ENCODE measurements around the gene CENPP.
A peak's percentile ranks its signal among the peaks of the same experiment; 100 is the strongest.

The CENPP gene

GRCh38 chr9:92332577-92333281 lies 7.0 kb downstream of the CENPP start:
- Mint-ChIP-seq H3K27ac (no peak overlapping the region), H3K36me3 (peaks cover 0 to 23% of the 10 kb centered on the region in 2 donors), H3K9me3 (no peaks in the 10 kb centered on the region), H3K4me3 (no peak overlapping the region), H3K4me1 (peaks cover 5 to 21% of the 10 kb centered on the region in 2 donors), H3K27me3 (no peaks in the 10 kb centered on the region)
- ATAC-seq (replicated peaks) = no peak
- DNase-seq = no peak

GRCh38 chr9:92333282-92333634 lies 7.5 kb downstream of the CENPP start:
- ATAC-seq (replicated peaks) = no peak
- H3K4me3 Mint-ChIP-seq = no peak overlapping the region
- no peaks in the 10 kb centered on the region for H3K9me3 Mint-ChIP-seq
- no peak overlapping the region for H3K27ac Mint-ChIP-seq
- H3K36me3 Mint-ChIP-seq = peaks cover 0 to 26% of the 10 kb centered on the region in 2 donors
- DNase-seq = no peak
- H3K4me1 Mint-ChIP-seq = peaks cover 4 to 16% of the 10 kb centered on the region in 2 donors
- no peaks in the 10 kb centered on the region for H3K27me3 Mint-ChIP-seq

- Mint-ChIP-seq H3K4me3 (no peak overlapping the region), H3K4me1 (no peaks in the 10 kb centered on the region), H3K27ac (no peak overlapping the region), H3K9me3 (peaks cover 3 to 6% of the 10 kb centered on the region in 2 donors), H3K36me3 (peaks cover 36 to 45% of the 10 kb centered on the region in 2 donors), H3K27me3 (no peaks in the 10 kb centered on the region)
- ATAC-seq (replicated peaks) (no peak), DNase-seq (no peak)
Measured at GRCh38 chr9:92341578-92341977, 15.8 kb downstream of the CENPP start.

- Mint-ChIP-seq H3K4me3 (no peak overlapping the region), H3K4me1 (no peaks in the 10 kb centered on the region)
Measured at GRCh38 chr9:92342825-92343488, 17.2 kb downstream of the CENPP start.

GRCh38 chr9:92345582-92345981 lies 19.8 kb downstream of the CENPP start:
- Mint-ChIP-seq H3K4me1 (no peaks in the 10 kb centered on the region), H3K27me3 (no peaks in the 10 kb centered on the region), H3K9me3 (peaks cover 3 to 6% of the 10 kb centered on the region in 2 donors), H3K36me3 (peaks cover 30 to 34% of the 10 kb centered on the region in 2 donors), H3K4me3 (no peak overlapping the region), H3K27ac (no peak overlapping the region)
- DNase-seq = no peak
- ATAC-seq (replicated peaks) = no peak

More at GRCh38 chr9:92342825-92343488, 17.2 kb downstream of the CENPP start:
- Mint-ChIP-seq H3K9me3 (peaks cover 3 to 6% of the 10 kb centered on the region in 2 donors), H3K27ac (no peak overlapping the region), H3K36me3 (peaks cover 38 to 48% of the 10 kb centered on the region in 2 donors), H3K27me3 (no peaks in the 10 kb centered on the region)
- DNase-seq = no peak
- no peak for ATAC-seq (replicated peaks)

GRCh38 chr9:92349771-92350739 lies 24.3 kb downstream of the CENPP start:
- Mint-ChIP-seq H3K27ac (no peak overlapping the region), H3K9me3 (peaks cover 4% of the 10 kb centered on the region in 2 donors), H3K36me3 (peaks cover 20 to 39% of the 10 kb centered on the region in 2 donors), H3K4me3 (no peak overlapping the region), H3K27me3 (no peaks in the 10 kb centered on the region), H3K4me1 (peaks cover 8 to 10% of the 10 kb centered on the region in 2 donors)
- ATAC-seq (replicated peaks) (no peak), DNase-seq (no peak)

- ATAC-seq (replicated peaks) (no peak), DNase-seq (no peak)
- peaks cover 4 to 5% of the 10 kb centered on the region in 2 donors for H3K9me3 Mint-ChIP-seq
- no peaks in the 10 kb centered on the region for H3K27me3 Mint-ChIP-seq
- no peak overlapping the region for H3K27ac Mint-ChIP-seq
- peaks cover 24 to 39% of the 10 kb centered on the region in 2 donors for H3K36me3 Mint-ChIP-seq
- H3K4me1 Mint-ChIP-seq = peaks cover 8 to 10% of the 10 kb centered on the region in 2 donors
- no peak overlapping the region for H3K4me3 Mint-ChIP-seq
Measured at GRCh38 chr9:92350740-92351133, 25.0 kb downstream of the CENPP start.

- H3K27ac Mint-ChIP-seq = no peak overlapping the region
- DNase-seq (no peak), ATAC-seq (replicated peaks) (no peak)
- peaks cover 8 to 10% of the 10 kb centered on the region in 2 donors for H3K4me1 Mint-ChIP-seq
- peaks cover 10% of the 10 kb centered on the region in 2 donors for H3K9me3 Mint-ChIP-seq
- no peak overlapping the region for H3K4me3 Mint-ChIP-seq
- no peaks in the 10 kb centered on the region for H3K27me3 Mint-ChIP-seq
- H3K36me3 Mint-ChIP-seq = peaks cover 28 to 47% of the 10 kb centered on the region in 2 donors
Measured at GRCh38 chr9:92353051-92353450, 27.3 kb downstream of the CENPP start.

- Mint-ChIP-seq H3K36me3 (peaks cover 28 to 35% of the 10 kb centered on the region in 2 donors), H3K27me3 (no peaks in the 10 kb centered on the region), H3K27ac (no peak overlapping the region), H3K9me3 (peaks cover 13 to 14% of the 10 kb centered on the region in 2 donors), H3K4me1 (peaks cover 2 to 10% of the 10 kb centered on the region in 2 donors), H3K4me3 (no peak overlapping the region)
- ATAC-seq (replicated peaks) (no peak), DNase-seq (no peak)
Measured at GRCh38 chr9:92359394-92359995, 33.7 kb downstream of the CENPP start.

- Mint-ChIP-seq H3K27ac (no peak overlapping the region), H3K4me1 (peaks cover 2 to 10% of the 10 kb centered on the region in 2 donors), H3K27me3 (no peaks in the 10 kb centered on the region), H3K36me3 (peaks cover 24 to 35% of the 10 kb centered on the region in 2 donors), H3K9me3 (peaks cover 10% of the 10 kb centered on the region in 2 donors), H3K4me3 (no peak overlapping the region)
- ATAC-seq (replicated peaks) = peak; percentile 60 to 71
- DNase-seq = no peak
Measured at GRCh38 chr9:92360083-92360482, 34.3 kb downstream of the CENPP start.

- Mint-ChIP-seq H3K36me3 (peaks cover 10 to 41% of the 10 kb centered on the region in 2 donors), H3K4me1 (no peaks in the 10 kb centered on the region), H3K9me3 (peaks cover 8% of the 10 kb centered on the region in 2 donors), H3K27me3 (no peaks in the 10 kb centered on the region), H3K4me3 (no peak overlapping the region), H3K27ac (no peak overlapping the region)
- ATAC-seq (replicated peaks) (no peak), DNase-seq (no peak)
Measured at GRCh38 chr9:92369075-92369474, 43.3 kb downstream of the CENPP start.

GRCh38 chr9:92373167-92373566 lies 47.4 kb downstream of the CENPP start:
- H3K27ac Mint-ChIP-seq = no peak overlapping the region
- ATAC-seq (replicated peaks) = no peak
- no peak for DNase-seq
- no peaks in the 10 kb centered on the region for H3K27me3 Mint-ChIP-seq
- peaks cover 12 to 14% of the 10 kb centered on the region in 2 donors for H3K9me3 Mint-ChIP-seq
- H3K36me3 Mint-ChIP-seq = peaks cover 24 to 59% of the 10 kb centered on the region in 2 donors
- H3K4me1 Mint-ChIP-seq = no peaks in the 10 kb centered on the region
- no peak overlapping the region for H3K4me3 Mint-ChIP-seq

- Mint-ChIP-seq H3K27me3 (no peaks in the 10 kb centered on the region), H3K4me3 (no peak overlapping the region), H3K9me3 (peaks cover 4 to 9% of the 10 kb centered on the region in 2 donors), H3K4me1 (peaks cover 0 to 2% of the 10 kb centered on the region in 2 donors), H3K27ac (no peak overlapping the region), H3K36me3 (peaks cover 25 to 51% of the 10 kb centered on the region in 2 donors)
- ATAC-seq (replicated peaks) (no peak), DNase-seq (no peak)
Measured at GRCh38 chr9:92377876-92378275, 52.1 kb downstream of the CENPP start.
